ENCODE measurements around the gene TRAP1. TPM values are rescaled to one million over a fixed set of nuclear protein-coding genes. Genes with fewer than 3 reads are reported as not detected.

The TRAP1 gene
- total and polyA plus RNA-seq, 7 donors, result 98.1 to 162 (median 122) TPM

- 88 to 91% (median 89%) methylated on average over 16 of the region's 16 CpGs for WGBS, 3 donors
- peaks cover 3 to 99% of the 10 kb centered on the region in 2 donors for H3K36me3 ChIP-seq (ENCODE audit: insufficient read depth in 1 of 2, low read depth in 1 of 2)
- ATAC-seq (no peak), DNase-seq (no peak)
- H3K27me3 ChIP-seq (ENCODE audit: insufficient read depth in 3 of 3, low read length in 2 of 3), result no peaks in the 10 kb centered on the region
- TF ChIP-seq, protein P1, sequence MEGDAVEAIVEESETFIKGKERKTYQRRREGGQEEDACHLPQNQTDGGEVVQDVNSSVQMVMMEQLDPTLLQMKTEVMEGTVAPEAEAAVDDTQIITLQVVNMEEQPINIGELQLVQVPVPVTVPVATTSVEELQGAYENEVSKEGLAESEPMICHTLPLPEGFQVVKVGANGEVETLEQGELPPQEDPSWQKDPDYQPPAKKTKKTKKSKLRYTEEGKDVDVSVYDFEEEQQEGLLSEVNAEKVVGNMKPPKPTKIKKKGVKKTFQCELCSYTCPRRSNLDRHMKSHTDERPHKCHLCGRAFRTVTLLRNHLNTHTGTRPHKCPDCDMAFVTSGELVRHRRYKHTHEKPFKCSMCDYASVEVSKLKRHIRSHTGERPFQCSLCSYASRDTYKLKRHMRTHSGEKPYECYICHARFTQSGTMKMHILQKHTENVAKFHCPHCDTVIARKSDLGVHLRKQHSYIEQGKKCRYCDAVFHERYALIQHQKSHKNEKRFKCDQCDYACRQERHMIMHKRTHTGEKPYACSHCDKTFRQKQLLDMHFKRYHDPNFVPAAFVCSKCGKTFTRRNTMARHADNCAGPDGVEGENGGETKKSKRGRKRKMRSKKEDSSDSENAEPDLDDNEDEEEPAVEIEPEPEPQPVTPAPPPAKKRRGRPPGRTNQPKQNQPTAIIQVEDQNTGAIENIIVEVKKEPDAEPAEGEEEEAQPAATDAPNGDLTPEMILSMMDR (IDR thresholded peaks at IDR 0.05), result no peak
- no peak overlapping the region for H3K4me3 ChIP-seq
- intact Hi-C loops (cut with DNase I), result no loop called here
- peaks cover 5% of the 10 kb centered on the region for H3K4me1 ChIP-seq
- H3K27ac ChIP-seq, result no peak overlapping the region
- H3K9me3 ChIP-seq, result no peaks in the 10 kb centered on the region
These were observed 23.6 kb upstream of the TRAP1 start for GRCh38 chr16:3740934-3741333.

DNA sequence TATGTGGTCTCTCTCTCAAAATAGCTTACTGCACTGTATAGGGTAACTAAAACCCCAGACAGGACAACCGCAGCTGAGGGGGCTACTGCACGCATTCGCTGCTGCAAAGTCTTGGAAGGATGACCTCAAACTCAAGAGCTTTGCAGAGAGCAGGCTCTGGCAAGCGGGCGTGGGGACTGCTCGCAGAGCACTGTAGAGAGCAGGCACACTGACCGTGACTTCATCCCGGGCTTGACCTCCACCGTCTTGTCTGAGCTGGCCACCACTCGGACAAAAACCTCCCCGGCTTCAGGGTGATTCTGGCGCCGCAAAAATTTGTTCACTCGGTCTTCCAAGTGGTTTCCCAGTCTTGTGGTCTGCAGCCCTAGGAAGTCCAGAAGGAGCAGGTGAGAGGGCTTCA is 22.9 kb upstream of the TRAP1 start:
- Histone ChIP-seq H3K4me1 (no peaks in the 10 kb centered on the region), H3K27me3 (ENCODE audit: insufficient read depth in 3 of 3, low read length in 2 of 3) (no peaks in the 10 kb centered on the region), H3K36me3 (ENCODE audit: insufficient read depth in 1 of 2, low read depth in 1 of 2) (peaks cover 3 to 100% of the 10 kb centered on the region in 2 donors), H3K27ac (no peak overlapping the region), H3K4me3 (no peak overlapping the region), H3K9me3 (no peaks in the 10 kb centered on the region)
- ATAC-seq (no peak), DNase-seq (no peak)
- intact Hi-C loops (cut with DNase I), result no loop called here
- WGBS, 3 donors, result 90 to 93% (median 90%) methylated on average over 14 of the region's 14 CpGs
- TF ChIP-seq, protein P1 (IDR thresholded peaks at IDR 0.05), result no peak

GRCh38 chr16:3739636-3740035 is 22.3 kb upstream of the TRAP1 start:
- H3K4me3 ChIP-seq, result no peak overlapping the region
- H3K27me3 ChIP-seq (ENCODE audit: insufficient read depth in 3 of 3, low read length in 2 of 3), result no peaks in the 10 kb centered on the region
- ATAC-seq (no peak), DNase-seq (no peak)
- TF ChIP-seq, protein P1 (IDR thresholded peaks at IDR 0.05), result no peak
- no peaks in the 10 kb centered on the region for H3K9me3 ChIP-seq
- peaks cover 3 to 100% of the 10 kb centered on the region in 2 donors for H3K36me3 ChIP-seq (ENCODE audit: insufficient read depth in 1 of 2, low read depth in 1 of 2)
- intact Hi-C loops (cut with DNase I), result no loop called here
- H3K27ac ChIP-seq, result no peak overlapping the region
- WGBS, 3 donors, result 89 to 94% (median 92%) methylated on average over 9 of the region's 9 CpGs
- H3K4me1 ChIP-seq, result no peaks in the 10 kb centered on the region

GRCh38 chr16:3738541-3738940 is 21.2 kb upstream of the TRAP1 start:
- no peaks in the 10 kb centered on the region for H3K9me3 ChIP-seq
- H3K4me1 ChIP-seq, result no peaks in the 10 kb centered on the region
- WGBS, 3 donors, result 94 to 96% (median 95%) methylated on average over 8 of the region's 8 CpGs
- intact Hi-C loops (cut with DNase I), result no loop called here
- no peaks in the 10 kb centered on the region for H3K27me3 ChIP-seq (ENCODE audit: insufficient read depth in 3 of 3, low read length in 2 of 3)
- ATAC-seq, result no peak
- no peak for DNase-seq
- TF ChIP-seq, protein P1 (IDR thresholded peaks at IDR 0.05), result no peak
- H3K36me3 ChIP-seq (ENCODE audit: insufficient read depth in 1 of 2, low read depth in 1 of 2), result peaks cover 0 to 100% of the 10 kb centered on the region in 2 donors
- no peak overlapping the region for H3K27ac ChIP-seq
- no peak overlapping the region for H3K4me3 ChIP-seq

DNA sequence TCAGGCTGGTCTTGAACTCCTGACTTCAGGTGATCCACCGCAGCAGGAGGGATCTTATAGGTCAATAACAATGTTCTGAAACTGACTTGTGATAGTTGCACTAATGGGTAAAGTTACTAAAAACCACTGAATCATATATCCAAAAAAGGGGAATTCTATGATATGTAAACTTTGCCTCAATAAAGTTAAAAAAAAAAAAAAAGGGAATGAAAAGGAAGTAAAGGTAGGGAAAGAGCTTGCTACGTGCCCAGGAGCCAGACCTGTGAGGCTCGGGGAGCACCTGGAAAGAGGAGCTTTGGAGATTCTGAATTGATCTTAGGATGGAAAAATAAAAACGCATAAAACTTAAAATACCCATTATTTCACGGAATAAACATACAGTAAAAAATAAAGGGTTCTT is 20.8 kb upstream of the TRAP1 start:
- TF ChIP-seq, protein P1 (IDR thresholded peaks at IDR 0.05), result no peak
- intact Hi-C loops (cut with DNase I), result no loop called here
- WGBS, 3 donors, result 92 to 96% (median 94%) methylated on average over 5 of the region's 5 CpGs
- H3K4me1 ChIP-seq, result no peaks in the 10 kb centered on the region
- no peak for DNase-seq
- no peaks in the 10 kb centered on the region for H3K27me3 ChIP-seq (ENCODE audit: insufficient read depth in 3 of 3, low read length in 2 of 3)
- H3K4me3 ChIP-seq, result no peak overlapping the region
- H3K27ac ChIP-seq, result no peak overlapping the region
- no peaks in the 10 kb centered on the region for H3K9me3 ChIP-seq
- peaks cover 0 to 100% of the 10 kb centered on the region in 2 donors for H3K36me3 ChIP-seq (ENCODE audit: insufficient read depth in 1 of 2, low read depth in 1 of 2)
- ATAC-seq, result no peak
